Loucy (cell line): ENCODE measurements around the gene LPP.

Source experiments
- H2AFZ ChIP-seq: fragments of 200-600 bp; sonication (generic); 2 replicates; pipeline ENCODE4 v1.6.0; 2016; ENCODE audit warnings: antibody characterized with exemption, mild to moderate bottlenecking, low read length, moderate library complexity
- H3F3A ChIP-seq: fragments of 200-600 bp; 2 replicates; pipeline ENCODE4 v1.6.0; 2016; ENCODE audit warnings: antibody characterized with exemption, low read depth, mild to moderate bottlenecking
- H3K27me3 ChIP-seq: fragments of 200-600 bp; sonication (generic); 2 replicates; pipeline ENCODE4 v1.6.1; 2014; ENCODE audit warnings: low read length, mild to moderate bottlenecking; ENCODE audit not compliant: insufficient read depth, poor library complexity, severe bottlenecking
- H3K36me3 ChIP-seq: fragments of 200-600 bp; sonication (generic); 2 replicates; pipeline ENCODE4 v1.6.1; 2016; ENCODE audit warnings: low read length; ENCODE audit not compliant: insufficient read depth
- H3K4me1 ChIP-seq: fragments of 200-600 bp; sonication (generic); 2 replicates; pipeline ENCODE4 v1.5.1; 2014; ENCODE audit warnings: low read length, mild to moderate bottlenecking; ENCODE audit not compliant: insufficient read depth, poor library complexity, severe bottlenecking
- H3K4me2 ChIP-seq: fragments of 200-600 bp; sonication (generic); 2 replicates; pipeline ENCODE4 v1.6.0; 2014; ENCODE audit warnings: antibody characterized with exemption, low read length, low read depth, mild to moderate bottlenecking; ENCODE audit not compliant: poor library complexity, severe bottlenecking
- H3K4me3 ChIP-seq: fragments of 200-600 bp; sonication (generic); 2 replicates; pipeline ENCODE4 v1.5.1; 2014; ENCODE audit warnings: low read length, mild to moderate bottlenecking, mixed read lengths; ENCODE audit not compliant: poor library complexity, severe bottlenecking
- H3K79me2 ChIP-seq: fragments of 200-600 bp; sonication (generic); 2 replicates; pipeline ENCODE4 v1.6.1; 2014; ENCODE audit warnings: low read length; ENCODE audit not compliant: insufficient read depth
- H3K9ac ChIP-seq: fragments of 200-600 bp; sonication (generic); 2 replicates; pipeline ENCODE4 v1.6.0; 2014; ENCODE audit warnings: mild to moderate bottlenecking, low read depth, low read length, moderate library complexity; ENCODE audit not compliant: poor library complexity, severe bottlenecking
- H3K9me2 ChIP-seq: fragments of 200-600 bp; sonication (generic); replicated peaks from 2 replicates; pipeline ENCODE4 v1.6.1; 2016; ENCODE audit warnings: low read depth, low read length, mixed read lengths
- H3K9me3 ChIP-seq: fragments of 200-600 bp; sonication (generic); 2 replicates; pipeline ENCODE4 v1.6.1; 2014; ENCODE audit warnings: mild to moderate bottlenecking, antibody characterized with exemption, low read length, low read depth; ENCODE audit not compliant: insufficient read depth
- H4K20me1 ChIP-seq: fragments of 200-600 bp; sonication (generic); 2 replicates; pipeline ENCODE4 v1.6.0; 2014; ENCODE audit warnings: antibody characterized with exemption, low read length, mild to moderate bottlenecking; ENCODE audit not compliant: insufficient read depth, poor library complexity, severe bottlenecking
- EZH2phosphoT487 ChIP-seq: fragments of 200-600 bp; IDR thresholded peaks from 2 replicates; pipeline ENCODE4 v1.6.1; 2018; ENCODE audit warnings: antibody characterized with exemption, mild to moderate bottlenecking, moderate library complexity, borderline replicate concordance
- TF ChIP-seq, protein P1 (sequence below): fragments of 200-600 bp; sonication (generic); conservative IDR thresholded peaks from 2 replicates; pipeline ENCODE4 v1.5.1; 2014; ENCODE audit warnings: mild to moderate bottlenecking, antibody characterized with exemption, low read length

The LPP gene

GRCh38 chr3:188134079-188134478 is 19.9 kb upstream of the LPP start:
- Histone ChIP-seq H3K9me3 (no peaks in the 10 kb centered on the region), H3K9me2 (no peaks in the 10 kb centered on the region), H3K4me3 (no peak overlapping the region), H3K27me3 (no peaks in the 10 kb centered on the region), H3K9ac (no peak overlapping the region), H3K4me1 (peaks cover 6% of the 10 kb centered on the region), H3K79me2 (no peaks in the 10 kb centered on the region), H3K36me3 (no peaks in the 10 kb centered on the region), H2AFZ (no peak overlapping the region), H3K4me2 (no peak overlapping the region), H3F3A (no peaks in the 10 kb centered on the region), H4K20me1 (no peaks in the 10 kb centered on the region)
- TF ChIP-seq, protein P1, sequence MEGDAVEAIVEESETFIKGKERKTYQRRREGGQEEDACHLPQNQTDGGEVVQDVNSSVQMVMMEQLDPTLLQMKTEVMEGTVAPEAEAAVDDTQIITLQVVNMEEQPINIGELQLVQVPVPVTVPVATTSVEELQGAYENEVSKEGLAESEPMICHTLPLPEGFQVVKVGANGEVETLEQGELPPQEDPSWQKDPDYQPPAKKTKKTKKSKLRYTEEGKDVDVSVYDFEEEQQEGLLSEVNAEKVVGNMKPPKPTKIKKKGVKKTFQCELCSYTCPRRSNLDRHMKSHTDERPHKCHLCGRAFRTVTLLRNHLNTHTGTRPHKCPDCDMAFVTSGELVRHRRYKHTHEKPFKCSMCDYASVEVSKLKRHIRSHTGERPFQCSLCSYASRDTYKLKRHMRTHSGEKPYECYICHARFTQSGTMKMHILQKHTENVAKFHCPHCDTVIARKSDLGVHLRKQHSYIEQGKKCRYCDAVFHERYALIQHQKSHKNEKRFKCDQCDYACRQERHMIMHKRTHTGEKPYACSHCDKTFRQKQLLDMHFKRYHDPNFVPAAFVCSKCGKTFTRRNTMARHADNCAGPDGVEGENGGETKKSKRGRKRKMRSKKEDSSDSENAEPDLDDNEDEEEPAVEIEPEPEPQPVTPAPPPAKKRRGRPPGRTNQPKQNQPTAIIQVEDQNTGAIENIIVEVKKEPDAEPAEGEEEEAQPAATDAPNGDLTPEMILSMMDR = no peak
- no peak for TF ChIP-seq EZH2phosphoT487

- no peaks in the 10 kb centered on the region for H3K9me3 ChIP-seq
- no peak overlapping the region for H2AFZ ChIP-seq
- no peaks in the 10 kb centered on the region for H3K79me2 ChIP-seq
- no peaks in the 10 kb centered on the region for H3K27me3 ChIP-seq
- H3K9ac ChIP-seq = no peak overlapping the region
- H4K20me1 ChIP-seq = no peaks in the 10 kb centered on the region
- H3K9me2 ChIP-seq = no peaks in the 10 kb centered on the region
- no peak overlapping the region for H3K4me2 ChIP-seq
- no peaks in the 10 kb centered on the region for H3K36me3 ChIP-seq
- no peak overlapping the region for H3K4me3 ChIP-seq
- no peaks in the 10 kb centered on the region for H3F3A ChIP-seq
- TF ChIP-seq, protein P1 = no peak
- TF ChIP-seq EZH2phosphoT487 = no peak
- H3K4me1 ChIP-seq = peaks cover 6% of the 10 kb centered on the region
These were observed 19.1 kb upstream of the LPP start for GRCh38 chr3:188134856-188135255.

- Histone ChIP-seq H3F3A (no peaks in the 10 kb centered on the region), H3K4me3 (no peak overlapping the region), H2AFZ (no peak overlapping the region), H4K20me1 (no peaks in the 10 kb centered on the region), H3K9me2 (no peaks in the 10 kb centered on the region), H3K27me3 (no peaks in the 10 kb centered on the region), H3K79me2 (no peaks in the 10 kb centered on the region), H3K4me1 (peaks cover 6% of the 10 kb centered on the region), H3K9ac (no peak overlapping the region), H3K9me3 (no peaks in the 10 kb centered on the region), H3K36me3 (no peaks in the 10 kb centered on the region), H3K4me2 (no peak overlapping the region)
- TF ChIP-seq, protein P1 = no peak
- TF ChIP-seq EZH2phosphoT487 = no peak
These were observed 18.7 kb upstream of the LPP start for GRCh38 chr3:188135271-188135670.
